Umbilical cord (tissue), 2 donors: ENCODE results near the gene CXCL16. TPM values are rescaled to one million over a fixed set of nuclear protein-coding genes. Genes with fewer than 3 reads are reported as not detected.
"Not testable (repeated sequence)": the region's sequence is repeated elsewhere in the genome, so short reads cannot be mapped to it uniquely, and the experiment has no call there.

ENCODE experiments used
- DNase-seq: peaks from one replicate; pipeline ENCODE4 v3.0.0-alpha.2; 2015; ENCODE audit warnings: low spot score
- total RNA-seq: library from RNA; depleted of rRNA; stranded (reverse); fragments of >200 nt; gene quantifications from one replicate; pipeline ENCODE4 v1.2.3, GENCODE V29; 2014; ENCODE audit warnings: low replicate concordance; ENCODE audit not compliant: insufficient read depth

The CXCL16 gene
- total RNA-seq, 1 donor from 2014 or later, result 2.4 TPM

DNA sequence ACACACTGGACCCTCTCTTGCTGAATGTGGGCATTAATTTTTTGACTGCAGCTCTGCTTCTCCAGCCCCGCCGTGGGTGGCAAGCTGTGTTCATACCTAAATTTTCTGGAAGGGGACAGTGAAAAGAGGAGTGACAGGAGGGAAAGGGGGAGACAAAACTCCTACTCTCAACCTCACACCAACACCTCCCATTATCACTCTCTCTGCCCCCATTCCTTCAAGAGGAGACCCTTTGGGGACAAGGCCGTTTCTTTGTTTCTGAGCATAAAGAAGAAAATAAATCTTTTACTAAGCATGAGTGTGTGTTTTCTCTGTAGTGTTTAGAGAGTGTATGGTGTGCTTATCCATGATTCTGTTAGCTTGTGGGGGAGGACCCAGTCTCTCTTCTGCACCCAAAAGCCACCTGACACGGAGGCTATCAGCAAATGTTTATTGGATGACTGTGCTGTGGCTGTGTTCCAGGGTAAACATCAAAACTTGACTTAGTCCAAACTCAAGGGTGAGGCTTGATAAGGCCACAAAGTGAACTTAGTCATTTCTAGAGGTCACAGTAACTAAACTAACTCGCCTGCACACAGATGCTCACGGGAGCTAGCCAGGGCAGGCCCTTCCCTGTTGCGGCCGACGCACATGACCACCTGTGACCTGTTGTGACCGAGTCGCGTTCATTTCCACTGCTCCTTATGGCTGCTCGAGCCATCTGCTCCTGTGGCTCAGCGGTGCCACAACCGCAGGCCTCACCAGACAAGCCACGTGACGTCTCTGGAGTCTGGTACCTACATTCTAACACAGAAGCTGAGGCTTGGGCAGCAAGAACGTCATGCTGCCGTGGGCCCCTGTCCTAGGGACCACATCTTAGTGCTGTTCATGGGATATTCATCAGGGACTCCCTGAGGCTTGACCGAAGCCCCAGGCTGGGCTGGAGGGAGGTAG is 18.3 kb downstream of the CXCL16 start:
- DNase-seq, result no peak

DNA sequence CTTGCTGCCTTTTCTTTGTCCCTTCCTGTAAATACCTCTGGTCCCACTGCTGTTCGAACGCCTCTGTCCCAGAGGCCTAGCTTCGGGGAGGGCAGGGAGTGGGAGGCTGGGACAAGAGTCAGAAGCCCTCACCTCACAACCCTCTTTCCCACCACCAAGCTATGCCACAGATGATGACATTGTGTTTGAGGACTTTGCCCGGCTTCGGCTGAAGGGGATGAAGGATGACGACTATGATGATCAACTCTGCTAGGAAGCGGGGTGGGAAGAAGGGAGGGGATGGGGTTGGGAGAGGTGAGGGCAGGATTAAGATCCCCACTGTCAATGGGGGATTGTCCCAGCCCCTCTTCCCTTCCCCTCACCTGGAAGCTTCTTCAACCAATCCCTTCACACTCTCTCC is 18.9 kb downstream of the CXCL16 start:
- no peak for DNase-seq

DNA sequence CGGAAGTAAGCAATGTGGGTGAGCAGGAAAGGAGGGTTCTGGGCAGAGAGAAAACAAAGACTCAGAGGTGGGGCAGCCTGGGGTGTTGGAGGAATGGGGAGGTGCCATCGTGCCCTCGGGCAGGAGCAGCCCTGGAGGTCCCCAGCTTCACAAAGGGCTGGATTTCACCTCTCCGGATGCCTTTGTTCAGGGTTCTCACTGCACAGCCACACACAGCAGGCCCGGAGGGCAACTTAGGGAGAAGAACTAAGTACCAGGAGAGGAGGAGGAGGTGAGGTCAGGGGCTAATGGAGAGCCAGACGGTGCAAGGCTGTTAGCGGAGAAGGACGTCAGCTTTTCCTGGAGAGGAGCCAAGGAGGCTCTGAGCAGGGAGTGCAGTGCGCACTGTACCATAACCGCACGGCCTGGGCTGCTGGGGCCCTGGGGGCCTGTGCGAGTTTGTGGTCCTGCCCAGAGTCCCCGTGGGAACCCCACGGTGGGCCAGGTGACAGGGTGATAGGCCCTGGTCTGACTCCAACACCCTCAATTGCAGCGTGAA is 20.0 kb downstream of the CXCL16 start:
- DNase-seq, result no peak

DNA sequence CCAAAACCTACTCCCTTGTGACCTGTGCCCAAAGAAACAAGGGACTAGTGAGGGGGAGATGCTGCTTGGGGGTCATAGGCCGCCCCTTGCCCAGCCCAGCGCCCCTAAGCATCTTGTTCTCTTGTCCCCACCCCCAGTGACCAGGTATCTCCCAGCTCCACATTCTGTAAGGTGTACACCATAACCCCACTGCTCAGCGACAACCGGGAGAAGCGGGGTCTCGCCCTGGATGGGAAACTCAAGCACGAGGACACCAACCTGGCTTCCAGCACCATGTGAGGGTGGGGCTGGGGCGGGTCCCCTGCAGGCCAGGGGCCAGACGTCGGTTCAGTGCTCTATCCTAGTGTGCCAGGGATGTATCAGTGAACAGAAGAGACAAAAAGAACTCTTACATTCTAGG is 20.6 kb downstream of the CXCL16 start:
- no peak for DNase-seq

DNA sequence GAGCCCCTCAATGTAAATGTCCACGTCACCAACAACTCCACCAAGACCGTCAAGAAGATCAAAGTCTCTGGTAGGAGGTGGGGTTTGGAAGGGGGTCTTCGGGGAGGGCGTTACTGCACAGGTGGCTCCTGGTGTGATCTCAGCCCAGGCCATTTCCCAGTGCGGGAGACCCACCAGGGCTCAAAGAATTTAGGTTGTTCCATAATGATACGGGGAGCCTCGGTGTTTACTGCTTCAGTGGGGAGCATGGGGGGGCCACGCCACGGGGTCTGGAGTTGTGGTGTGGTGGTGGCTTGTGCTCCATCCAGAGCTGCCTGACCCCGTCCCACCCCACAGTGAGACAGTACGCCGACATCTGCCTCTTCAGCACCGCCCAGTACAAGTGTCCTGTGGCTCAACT is 21.5 kb downstream of the CXCL16 start:
- no peak for DNase-seq

DNA sequence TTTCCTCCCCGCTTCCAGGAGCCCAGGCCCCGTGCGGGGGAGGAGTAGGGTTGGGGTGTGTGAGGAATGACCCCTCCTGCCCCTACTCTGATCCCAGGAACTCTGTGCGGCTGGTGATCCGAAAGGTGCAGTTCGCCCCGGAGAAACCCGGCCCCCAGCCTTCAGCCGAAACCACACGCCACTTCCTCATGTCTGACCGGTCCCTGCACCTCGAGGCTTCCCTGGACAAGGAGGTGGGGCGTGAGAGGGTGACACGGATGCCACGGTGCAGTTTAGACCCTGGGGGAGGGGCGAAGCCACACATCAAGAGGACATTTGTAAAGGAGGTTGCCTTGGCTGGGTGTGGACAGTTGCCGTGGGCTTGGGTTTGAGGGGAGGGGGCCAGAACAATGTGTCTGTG is 21.9 kb downstream of the CXCL16 start:
- DNase-seq, result no peak

DNA sequence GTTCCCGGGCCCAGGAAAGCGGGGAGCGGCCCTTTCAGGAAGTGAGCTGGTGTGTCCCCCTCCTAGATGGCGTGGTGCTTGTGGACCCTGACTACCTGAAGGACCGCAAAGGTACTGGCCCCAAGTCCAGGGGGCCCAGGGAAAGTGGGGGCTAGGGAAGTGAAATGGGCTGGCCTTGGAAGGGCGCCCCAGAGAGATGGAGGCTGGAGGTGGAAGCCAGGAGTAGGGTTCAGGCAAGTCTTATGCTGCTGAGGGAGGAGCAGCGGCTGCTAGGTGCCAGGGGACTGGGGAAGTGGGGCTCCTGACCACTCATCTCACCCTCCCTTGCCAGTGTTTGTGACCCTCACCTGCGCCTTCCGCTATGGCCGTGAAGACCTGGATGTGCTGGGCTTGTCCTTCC is 23.6 kb downstream of the CXCL16 start:
- DNase-seq, result no peak

DNA sequence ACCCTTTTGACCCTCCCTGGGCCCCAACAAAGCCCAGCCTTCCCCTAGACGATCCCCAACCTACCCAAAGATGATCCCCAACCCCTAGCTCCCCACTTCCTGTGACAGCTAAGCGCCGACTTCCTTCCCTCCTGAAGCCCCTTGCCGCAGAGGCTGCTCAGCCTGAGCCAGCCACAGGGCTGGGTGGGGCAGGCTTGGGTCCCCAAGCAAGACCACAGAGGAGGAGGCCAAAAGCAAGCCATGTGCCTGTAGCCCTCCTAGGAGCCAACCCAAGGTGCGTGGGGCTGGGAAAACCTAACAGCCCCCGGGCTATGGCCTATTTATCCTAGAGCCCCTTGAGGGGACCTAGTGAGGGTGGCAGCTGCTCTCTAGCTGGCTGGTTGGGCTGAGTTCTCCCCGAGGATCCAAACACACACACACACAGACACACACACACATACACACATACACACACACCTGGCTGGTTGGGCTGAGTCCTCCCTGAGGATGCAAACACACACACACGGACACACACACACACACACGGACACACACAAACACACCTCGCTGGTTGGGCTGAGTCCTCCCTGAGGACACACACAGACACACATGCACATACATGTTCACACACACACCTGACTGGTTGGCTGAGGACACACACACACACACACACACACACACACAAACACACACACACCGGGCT is 24.5 kb downstream of the CXCL16 start:
- DNase-seq, result no peak

DNA sequence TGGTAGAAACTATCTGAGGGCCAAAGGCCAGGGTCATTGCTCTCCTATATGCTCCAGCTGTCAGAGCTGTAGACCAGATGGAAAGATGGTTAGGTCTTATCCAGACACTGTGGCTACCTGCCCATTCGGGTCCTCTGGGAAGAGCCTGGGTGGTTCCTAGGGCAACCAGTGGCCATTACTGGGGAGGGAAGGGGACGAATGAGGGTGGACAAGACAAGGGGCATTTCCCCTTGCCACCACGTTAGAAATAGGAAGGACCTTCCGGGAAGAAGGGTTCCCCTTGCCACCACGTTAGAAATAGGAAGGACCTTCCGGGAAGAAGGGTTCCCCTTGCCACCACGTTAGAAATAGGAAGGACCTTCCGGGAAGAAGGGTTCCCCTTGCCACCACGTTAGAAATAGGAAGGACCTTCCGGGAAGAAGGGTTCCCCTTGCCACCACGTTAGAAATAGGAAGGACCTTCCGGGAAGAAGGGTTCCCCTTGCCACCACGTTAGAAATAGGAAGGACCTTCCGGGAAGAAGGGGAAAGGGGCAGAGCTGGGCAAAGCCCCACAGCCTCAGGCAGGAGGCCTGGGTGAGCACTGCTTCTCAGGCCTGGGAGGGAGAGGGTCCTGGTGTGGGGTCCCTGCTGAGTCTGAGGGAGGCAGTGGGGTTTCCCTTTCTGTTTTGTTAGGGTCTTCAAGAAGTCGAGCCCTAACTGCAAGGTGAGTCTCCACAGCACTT is 25.2 kb downstream of the CXCL16 start:
- not testable (repeated sequence) for DNase-seq

DNA sequence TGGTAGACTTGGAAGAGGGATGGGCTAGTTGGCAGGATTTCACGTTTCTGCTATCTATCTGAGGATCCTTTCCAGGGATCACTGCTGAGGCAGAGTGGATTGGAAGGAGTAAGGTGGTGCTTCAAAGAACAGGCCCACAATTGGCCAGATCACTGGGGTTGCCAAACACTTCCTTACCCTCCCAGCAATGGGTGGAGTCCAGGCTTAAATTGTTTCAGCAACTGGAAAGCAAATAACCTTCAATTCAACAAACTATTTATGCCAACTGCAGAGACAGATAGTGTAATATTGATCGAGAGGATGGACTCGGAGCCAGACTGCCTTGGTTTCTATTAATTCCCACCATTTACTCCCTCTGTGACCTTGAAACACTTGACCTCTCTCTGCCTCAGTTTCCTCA is 27.2 kb downstream of the CXCL16 start:
- DNase-seq, result no peak

DNA sequence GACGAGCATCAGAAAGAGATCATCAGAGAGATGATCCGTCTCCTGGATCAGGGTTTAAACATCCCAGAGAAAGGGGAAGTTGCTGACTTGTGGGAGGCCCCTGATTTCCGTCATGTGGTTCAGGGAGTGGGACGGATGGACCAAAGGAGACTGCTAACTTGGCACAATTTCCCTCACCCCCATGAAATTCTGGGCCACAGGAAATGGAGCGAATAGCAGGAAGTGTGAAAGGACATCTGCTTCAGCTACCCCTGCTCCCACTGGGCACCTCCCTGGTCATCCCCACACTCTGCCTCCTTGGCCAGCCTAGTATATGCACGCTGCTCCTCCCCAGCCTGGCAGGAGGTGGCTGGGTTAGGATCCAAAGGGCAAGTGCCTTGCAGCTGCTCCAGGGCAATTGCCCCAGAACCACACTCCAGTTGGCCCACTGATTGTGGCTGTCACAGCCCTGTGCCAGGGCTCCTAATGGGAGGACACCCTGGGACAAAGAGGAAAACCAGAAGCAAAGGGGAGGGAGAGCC is 28.0 kb downstream of the CXCL16 start:
- peak; percentile 62 for DNase-seq

DNA sequence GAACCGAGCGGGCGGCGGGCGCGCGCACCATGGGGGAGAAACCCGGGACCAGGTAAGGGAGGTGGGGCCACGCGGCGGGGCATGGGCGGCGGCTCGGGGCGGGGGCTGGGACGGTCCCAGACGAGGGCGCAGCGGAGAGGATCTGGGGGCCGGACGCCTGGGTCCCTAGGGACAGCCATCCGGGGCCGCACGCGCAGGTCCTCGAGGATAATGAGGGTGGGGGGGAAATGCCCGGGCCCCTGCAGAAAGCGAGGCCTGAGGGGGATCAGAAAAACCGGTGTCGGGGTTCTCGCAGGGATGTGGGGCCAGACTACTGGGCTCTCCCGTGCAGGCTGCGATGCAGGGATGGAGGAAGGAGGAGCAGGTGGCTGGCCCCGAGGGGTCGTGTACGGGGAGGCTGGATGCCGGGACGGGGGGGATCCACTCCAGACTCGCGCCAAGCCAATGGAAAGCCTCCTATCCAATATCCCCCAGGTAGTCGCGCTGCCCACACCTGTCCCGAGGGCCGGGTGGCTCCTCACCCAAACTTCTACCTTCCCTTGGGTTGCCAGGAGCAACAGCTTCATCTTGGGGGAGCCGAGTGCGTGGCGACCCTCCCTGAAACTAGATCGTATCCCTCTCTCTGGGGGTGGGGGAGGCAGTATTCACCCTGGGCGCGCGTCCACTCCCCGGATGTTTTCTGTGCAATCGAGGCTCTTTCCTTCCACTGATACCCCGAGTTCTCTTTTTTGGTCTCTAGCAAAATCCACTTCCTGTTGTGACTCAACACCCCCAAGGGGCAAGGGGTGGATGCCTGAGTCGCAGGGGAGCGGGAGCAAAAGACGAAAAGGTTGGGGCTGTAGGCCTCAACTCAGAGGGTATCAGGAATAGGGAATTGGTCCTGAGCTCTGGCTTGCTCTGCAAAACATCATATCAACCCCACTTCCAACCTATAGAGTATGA is 28.8 kb downstream of the CXCL16 start:
- no peak for DNase-seq

DNA sequence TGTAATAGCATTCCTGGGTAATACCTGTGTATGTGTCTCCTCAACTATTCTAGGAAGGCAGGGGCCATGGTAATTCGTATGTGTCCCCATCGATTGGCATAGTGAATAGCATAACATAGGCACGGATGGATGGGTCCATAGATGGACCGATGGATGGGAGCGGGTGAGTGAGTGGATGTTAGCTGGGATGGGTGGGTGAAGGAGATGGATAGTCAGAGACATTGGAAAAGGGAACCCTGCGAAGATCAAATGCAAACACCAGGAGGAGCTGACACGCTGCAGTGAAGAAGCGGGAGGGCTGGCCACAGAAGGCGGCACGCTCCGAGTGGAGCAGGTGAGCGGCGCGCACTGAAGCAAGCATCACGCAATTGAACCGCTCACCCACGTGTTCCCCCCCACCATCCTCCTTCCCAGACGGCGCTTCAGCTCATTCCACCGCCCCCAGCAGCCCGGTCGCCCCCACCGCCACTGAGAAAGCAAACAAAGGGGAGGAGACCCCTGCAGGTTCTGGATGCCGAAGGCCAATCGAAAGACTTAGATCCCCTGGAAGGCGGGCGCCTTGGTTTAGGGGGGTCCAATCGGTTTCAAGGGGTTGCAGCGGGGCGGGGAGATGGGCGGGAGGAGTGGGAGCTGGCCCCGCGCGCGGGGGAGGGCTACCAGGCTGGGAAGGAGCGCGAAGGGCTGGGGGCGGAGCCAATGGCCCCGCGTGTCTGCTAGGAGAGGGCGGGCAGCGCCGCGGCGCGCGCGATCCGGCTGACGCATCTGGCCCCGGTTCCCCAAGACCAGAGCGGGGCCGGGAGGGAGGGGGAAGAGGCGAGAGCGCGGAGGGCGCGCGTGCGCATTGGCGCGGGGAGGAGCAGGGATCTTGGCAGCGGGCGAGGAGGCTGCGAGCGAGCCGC is 29.7 kb downstream of the CXCL16 start, which contains the start of gene ARRB2:
TSS of gene ARRB2 (plus strand) at position 839 of the 899 bp plus-strand sequence. CDS start 90 bp downstream, outside the sequence.
- DNase-seq, result peak; percentile 99

DNA sequence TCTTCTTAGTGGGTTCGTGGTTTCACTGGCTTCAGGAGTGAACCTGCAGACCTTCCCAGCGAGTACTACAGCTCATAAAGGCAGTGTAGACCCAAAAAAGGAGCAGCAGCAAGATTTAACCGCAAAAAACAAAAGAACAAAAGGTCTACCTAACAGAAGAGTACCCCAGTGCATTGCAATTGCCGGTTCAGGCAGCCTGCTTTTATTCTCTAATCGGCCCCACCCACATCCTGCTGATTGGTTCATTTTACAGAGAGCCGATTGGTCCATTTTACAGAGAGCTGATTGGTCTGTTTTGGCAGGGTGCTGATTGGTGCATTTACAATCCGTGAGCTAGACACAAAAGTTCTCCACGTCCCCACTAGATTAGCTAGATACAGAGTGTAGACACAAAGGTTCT is 31.3 kb downstream of the CXCL16 start:
- no peak for DNase-seq

DNA sequence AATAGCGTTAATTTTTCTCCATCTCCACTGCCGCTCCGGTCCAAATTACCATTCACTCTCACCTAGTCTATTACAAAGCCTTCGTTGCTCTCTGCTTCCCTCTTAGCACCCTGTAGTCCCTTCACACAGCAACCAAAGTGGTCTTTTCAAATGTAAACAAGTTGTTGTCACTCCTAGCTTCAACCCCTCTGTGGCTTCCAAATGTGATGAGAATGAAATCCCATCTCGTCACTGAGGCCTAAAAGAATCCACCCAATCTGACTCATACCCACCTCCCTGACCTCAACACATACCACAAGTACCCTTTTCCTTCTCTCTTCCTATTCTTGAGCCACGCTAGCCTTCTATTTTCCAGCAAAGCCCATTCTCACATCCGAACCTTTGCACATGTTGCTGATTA is 33.6 kb downstream of the CXCL16 start:
- DNase-seq, result no peak

DNA sequence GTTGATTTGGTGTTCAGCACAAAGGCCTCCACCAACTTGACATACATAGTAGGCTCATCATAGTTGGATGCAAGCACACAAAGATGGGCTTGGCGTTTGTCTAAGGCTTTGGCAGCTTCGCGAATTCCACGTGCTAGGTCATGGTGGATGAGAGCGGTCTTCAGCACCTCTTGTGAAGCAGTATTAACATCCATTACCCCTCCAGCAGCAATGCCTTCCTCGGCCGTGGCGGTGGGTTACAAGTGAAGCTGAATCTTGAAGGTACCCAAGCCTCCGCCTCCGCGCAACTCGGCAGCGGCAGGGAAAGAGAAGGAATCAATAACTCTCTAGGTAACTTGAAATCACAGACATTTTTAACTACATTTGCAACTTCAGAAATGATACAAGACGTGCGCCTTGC is 34.7 kb downstream of the CXCL16 start:
- no peak for DNase-seq

DNA sequence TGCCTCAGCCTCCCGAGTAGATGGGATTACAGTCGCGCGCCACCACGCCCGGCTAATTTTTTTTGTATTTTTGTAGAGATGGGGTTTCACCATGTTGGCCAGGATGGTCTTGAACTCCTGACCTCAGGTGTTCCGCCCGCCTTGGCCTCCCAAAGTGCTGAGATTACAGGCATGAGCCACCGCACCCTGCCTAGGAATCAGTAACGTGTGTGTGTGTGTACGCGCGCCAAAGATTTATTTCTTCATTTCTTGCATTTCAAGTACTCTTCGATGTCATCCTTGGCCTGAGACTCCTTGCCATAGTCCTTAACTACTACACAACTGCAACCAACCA is 35.2 kb downstream of the CXCL16 start:
- not testable (repeated sequence) for DNase-seq

DNA sequence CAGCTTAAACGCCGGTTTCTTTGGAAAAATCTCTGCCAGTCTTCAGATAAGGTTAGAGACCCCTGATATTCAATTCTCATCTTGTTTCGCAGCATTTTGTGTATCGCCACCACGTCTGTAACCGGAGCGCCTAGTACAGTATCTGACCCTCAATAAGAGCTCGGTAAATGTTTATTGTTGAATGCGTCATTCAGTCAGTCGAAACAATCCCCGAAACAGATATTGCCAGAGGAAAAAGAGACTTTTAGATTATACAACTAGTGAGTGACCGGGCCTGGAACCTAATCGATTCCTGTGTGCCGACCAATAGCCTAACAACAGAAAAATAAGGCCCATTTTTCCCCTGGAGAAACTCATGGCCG is 36.4 kb downstream of the CXCL16 start:
- no peak for DNase-seq

DNA sequence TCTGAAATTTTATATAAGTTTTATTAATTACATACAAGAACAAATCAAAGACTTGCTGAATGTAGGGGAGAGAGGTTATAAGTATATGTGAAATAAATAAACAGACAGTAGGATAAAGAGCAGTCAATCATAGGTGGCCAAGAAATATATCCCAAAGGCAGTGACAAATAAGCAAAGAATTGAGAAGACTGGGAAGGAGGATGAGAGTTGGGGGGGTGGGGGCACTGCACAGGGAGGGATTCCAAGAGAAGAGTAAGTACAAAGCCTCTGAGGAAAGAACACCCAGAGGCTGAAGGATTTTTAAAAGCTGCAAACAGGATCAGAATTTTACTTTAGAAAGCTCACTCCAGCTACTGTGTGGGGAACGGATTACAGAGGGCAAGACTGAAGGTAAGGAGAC is 38.6 kb downstream of the CXCL16 start:
- DNase-seq, result no peak
